Stimulated activated CD8-positive, alpha-beta memory T cell treated with anti-CD3 and anti-CD28 coated beads, Interleukin-2, amount 100 ng/mL, for 48 hours (primary cell): ENCODE measurements around the gene ABCC12.
"Not testable (repeated sequence)": the region's sequence is repeated elsewhere in the genome, so short reads cannot be mapped to it uniquely, and the experiment has no call there.

Experiments
- DNase-seq, 2 donors: peaks; one replicate each; pipeline ENCODE4 v3.0.0-alpha.2; 2020; ENCODE audit warnings: low read depth in 2 of 2

The ABCC12 gene

DNA sequence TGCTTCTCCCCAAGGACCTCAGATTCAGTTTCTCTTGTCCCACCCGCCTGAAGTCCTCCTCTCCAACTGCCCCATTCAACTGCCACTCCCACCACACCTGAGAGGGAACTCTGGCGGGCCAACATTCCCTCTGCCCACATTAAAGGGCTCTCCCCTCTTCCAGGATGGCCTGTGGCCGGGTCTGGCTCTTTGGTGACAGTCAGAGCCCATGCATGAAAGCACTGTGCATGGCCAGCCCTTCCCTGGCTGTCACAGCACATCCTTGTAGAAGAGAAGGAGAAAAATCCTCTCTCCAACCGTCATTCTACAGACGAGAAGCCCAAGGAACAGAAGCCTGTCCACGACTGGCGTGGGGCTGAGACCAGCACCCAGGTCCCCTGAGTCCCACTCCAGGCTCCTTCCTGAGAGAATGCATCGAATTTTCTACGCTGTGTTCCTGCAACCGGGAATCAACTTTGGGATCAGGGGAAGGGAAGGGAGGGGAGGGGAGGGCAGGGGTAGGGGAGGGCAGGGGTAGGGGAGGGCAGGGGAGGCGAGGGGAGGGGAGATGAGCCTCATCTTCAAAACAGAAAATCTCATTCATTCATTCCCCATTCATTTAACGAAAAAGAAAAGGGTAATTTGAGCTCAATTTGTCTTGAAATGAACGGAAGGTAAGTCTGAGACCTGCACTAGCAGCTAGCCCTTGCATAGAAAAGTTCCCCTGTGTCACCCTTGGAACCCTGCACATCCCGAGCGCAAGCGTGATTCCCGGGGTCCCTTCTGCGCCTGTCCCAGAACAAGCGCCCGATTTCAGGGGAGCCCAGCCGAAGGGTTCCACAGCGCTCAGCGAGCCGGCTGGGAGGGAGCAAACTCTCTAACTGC lies at the start of gene ABCC12:
ABCC12 (minus strand) TSS at position 68 of the 864 bp plus-strand sequence. CDS start 9,569 bp downstream, outside the sequence.
- DNase-seq: no peak

DNA sequence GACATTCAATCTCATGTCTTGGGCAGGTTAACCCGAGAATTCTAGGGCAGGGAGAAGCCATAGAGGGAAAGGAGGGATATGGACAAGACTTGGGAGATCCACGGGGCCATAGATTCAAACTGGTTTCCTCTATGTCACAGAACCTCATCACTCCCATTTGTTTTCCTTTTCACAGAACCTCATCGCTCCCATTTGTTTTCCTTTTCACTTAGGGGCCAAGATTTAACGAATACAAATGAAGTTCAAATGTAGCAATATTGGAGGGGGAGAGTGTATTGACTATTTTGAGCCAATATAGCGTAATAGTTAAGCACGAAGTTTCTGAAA lies 49.0 kb upstream of the ABCC12 start:
- no peak for DNase-seq

DNA sequence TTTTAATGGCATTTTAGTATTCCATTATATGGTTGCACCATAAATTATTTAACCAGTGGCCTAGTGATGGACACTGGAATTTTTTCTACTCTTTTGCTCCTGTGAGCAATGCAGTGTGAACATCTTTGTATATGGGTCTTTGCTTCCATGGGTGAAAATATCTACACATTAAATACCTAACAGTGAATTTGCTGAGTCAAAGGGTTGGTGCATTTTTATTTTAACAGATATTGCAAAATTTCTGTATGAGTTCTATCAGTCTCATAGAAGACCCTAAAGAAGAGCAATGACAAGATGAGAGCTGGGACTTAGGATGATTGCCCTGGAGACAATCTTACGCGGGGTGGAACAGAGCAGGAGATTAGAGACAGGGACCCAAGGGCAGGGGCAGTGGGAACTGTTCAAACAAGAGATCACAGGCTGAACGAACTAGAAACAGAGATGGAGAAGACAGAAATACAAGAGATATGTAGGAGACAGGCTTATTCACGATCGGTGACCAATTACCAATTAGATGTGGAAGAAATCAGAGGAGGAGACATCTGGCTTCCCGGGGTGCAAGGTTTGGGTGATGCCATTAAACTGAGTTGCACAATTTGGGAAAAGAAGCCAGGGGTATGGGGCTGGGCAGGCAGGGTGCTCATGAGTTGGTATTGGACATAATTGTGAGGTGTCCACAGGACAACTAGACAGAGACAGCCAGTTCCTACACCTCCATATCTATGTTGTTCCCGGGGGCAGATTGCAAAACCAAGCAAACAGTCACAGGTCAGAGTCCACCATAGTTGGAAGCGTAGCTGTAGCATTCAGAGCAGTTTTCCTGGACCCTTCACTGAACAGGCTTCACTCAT lies 48.4 kb upstream of the ABCC12 start:
- DNase-seq: no peak

GRCh38 chr16:48201515-48202201 lies 45.9 kb upstream of the ABCC12 start:
- no peak for DNase-seq

- no peak for DNase-seq
These were observed 41.5 kb upstream of the ABCC12 start for GRCh38 chr16:48197294-48197693.

DNA sequence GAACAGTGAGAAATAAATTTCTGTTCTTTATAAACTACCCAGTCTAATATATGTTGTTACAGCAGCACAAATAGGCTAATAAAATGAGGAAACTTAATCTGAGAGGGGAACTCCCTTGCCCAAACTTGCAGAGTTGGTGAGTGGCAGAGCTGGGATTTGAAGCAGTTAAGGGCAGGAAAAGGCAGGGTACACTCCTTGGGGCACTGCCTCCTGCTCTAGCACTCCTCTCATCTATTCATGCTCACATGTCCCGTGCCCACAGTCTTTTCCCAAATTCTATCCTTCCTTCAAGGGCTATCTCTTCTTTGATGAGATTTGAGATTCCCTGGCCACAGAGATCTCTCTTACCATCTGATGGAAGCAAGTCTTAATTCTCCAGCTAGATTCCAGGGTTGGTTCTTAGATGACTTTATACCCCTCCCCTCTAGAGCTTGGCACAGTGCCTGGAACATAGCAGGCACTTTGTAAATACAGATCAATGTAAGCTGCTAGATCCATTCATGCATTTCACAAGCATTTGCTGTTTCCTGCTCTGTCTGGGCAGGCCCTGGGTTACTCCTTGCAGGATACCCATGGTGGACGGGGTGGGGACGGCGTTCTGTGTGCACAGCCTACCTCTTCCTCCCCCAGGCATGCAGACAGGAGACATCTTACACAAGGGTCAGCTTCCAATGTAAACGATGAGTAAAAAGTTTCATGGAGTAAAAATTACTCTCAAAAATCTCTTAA lies 39.2 kb upstream of the ABCC12 start:
- DNase-seq: no peak

- no peak for DNase-seq
These were observed 38.1 kb upstream of the ABCC12 start for GRCh38 chr16:48193846-48194245.

GRCh38 chr16:48188449-48189102 lies 32.8 kb upstream of the ABCC12 start:
- no peak for DNase-seq

- DNase-seq: no peak
These were observed 32.0 kb upstream of the ABCC12 start for GRCh38 chr16:48187779-48188178.

GRCh38 chr16:48184681-48185080 lies 28.9 kb upstream of the ABCC12 start:
- no peak for DNase-seq

GRCh38 chr16:48182979-48183537 lies 27.3 kb upstream of the ABCC12 start:
- DNase-seq: no peak

- not testable (repeated sequence) for DNase-seq
These were observed 26.1 kb upstream of the ABCC12 start for GRCh38 chr16:48181746-48182520.

DNA sequence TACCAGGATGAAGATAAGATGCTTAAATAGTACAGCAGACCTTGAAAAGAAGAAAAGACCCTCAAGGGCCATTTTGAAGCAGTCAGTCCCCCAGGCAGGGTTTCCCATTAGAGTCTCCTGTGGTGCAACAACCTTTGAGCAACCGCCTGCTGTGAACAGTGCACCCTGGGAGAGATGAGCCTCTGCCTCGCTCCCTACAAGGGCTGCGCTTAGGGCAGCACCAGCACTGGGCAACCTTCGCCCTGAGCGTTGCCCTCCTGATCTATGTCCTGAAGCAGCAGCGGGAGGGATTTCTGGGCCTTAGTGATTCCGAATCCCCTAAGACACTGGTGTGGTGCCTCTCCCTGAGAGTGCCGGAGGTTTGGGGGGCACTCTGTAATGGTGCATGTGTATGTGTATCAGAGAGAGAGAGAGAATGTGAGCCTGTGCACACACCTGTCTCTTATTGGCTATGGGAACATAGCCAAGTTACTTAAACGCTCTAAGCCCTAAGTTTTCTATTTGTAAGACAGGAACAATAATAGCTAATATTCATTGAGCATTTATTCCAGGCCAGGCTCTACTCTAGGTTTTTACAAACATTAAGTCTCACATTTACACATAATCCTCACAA lies 25.2 kb upstream of the ABCC12 start:
- DNase-seq: no peak

- no peak for DNase-seq
These were observed 21.0 kb upstream of the ABCC12 start for GRCh38 chr16:48176635-48177408.

GRCh38 chr16:48173889-48174288 lies 18.1 kb upstream of the ABCC12 start:
- no peak for DNase-seq

DNA sequence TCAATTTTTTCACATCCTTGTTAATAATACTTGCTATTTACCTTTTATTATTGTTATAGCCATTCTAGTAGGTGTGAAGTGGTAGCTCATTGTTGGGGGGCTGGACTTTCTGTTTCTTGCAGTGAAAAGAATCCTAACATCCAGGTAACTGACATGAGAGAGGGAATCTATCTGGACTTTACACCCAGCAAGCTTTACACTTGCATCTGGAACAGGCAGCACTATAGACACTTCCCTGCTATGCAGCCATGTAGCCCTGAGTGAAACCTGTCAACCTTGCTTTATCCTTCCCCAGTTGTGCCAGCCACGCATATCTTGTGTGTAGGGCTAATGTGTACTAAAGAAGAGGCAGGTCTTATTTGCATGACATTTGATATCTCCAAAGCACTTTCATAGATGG lies 16.9 kb upstream of the ABCC12 start:
- DNase-seq: no peak

- DNase-seq: no peak
These were observed 14.1 kb upstream of the ABCC12 start for GRCh38 chr16:48169896-48170295.

GRCh38 chr16:48168075-48168474 lies 12.3 kb upstream of the ABCC12 start:
- DNase-seq: no peak

DNA sequence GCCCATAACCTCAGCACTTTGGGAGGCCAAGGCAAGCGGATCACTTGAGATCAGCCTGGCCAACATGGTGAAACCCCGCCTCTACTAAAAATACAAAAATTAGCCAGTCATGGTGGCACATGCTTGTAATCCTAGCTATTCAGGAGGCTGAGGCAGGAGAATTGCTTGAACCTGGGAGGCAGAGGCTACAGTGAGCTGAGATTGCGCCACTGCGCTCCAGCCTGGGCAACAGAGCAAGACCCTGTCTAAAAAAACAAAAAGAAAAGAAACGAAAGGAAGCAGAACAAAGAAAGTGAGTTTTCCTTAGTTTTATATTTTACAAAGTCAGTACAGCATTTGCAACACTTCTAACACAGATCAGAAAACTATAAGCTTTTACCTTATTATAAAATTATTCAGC lies 10.8 kb upstream of the ABCC12 start:
- not testable (repeated sequence) for DNase-seq
